Cerebellar cortex (tissue), 1 donor: ENCODE results near the gene ORAI2.
"Not testable (repeated sequence)": the region's sequence is repeated elsewhere in the genome, so short reads cannot be mapped to it uniquely, and the experiment has no call there.

Experiments used
- DNase-seq: peaks from one replicate; pipeline ENCODE4 v3.0.0-alpha.2; 2015; ENCODE audit warnings: low spot score

The ORAI2 gene

GRCh38 chr7:102433219-102434038 lies at the start of gene ORAI2:
Gene ORAI2 (plus strand): TSS chr7:102433575. CDS start chr7:102438957, 5,382 bp downstream.
- DNase-seq = peak; percentile 57

GRCh38 chr7:102387064-102387463 lies 46.3 kb upstream of the ORAI2 start:
- DNase-seq = no peak

DNA sequence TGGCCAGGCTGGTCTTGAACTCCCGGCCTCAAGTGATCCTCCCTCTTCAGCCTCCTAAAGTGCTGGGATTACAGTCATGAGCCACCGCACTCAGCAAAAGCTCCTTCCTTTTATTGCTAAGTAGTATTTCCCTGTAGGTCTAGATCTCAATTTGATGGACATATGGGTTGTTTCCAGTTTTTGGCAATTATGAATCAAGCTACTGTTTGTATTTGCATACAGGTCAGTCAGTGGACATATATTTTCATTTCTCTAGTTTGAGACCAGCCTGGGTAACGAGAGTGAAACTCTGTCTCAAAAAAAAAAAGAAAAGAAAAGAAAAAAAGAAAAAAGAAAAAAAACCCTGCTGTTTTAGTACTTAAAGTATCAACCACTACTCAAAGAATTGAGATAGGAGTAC lies 43.6 kb upstream of the ORAI2 start:
- no peak for DNase-seq

- peak; percentile 84 for DNase-seq
Measured at GRCh38 chr7:102390697-102391484, 42.5 kb upstream of the ORAI2 start.

DNA sequence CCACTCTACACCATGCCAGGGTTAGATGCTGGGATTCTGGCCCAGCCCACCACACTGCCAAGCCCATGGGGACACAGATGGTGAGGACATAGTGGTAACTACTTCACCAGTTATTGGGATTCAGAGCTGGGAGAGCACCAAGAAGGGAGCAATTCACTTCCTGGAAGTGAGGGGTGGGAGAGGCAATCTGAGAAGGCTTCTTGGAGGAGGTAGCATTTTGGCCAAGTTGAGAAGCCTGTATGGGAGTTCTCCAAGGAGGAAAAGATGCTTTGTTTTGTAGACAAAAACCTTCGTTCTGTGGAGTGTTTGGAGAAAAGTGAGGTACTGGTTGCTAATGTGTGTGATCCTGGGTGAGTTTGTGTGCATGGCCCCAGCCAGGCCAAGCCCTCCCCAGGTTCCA lies 41.0 kb upstream of the ORAI2 start:
- no peak for DNase-seq

- DNase-seq = no peak
Measured at GRCh38 chr7:102393467-102393866, 39.9 kb upstream of the ORAI2 start.

DNA sequence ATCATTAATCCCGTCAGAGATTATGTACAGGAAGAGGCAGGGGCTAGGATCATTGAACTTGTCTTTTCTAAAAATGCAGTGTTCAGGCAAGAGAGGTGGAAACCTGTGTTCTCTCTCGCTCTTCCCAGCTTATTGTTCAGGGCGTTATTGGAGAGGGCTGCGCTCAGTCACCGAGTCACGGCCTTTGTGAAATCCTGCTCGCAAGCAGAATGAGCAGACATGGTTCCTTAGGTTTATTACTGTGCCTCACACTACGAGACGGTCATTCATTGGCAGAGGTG lies 37.8 kb upstream of the ORAI2 start:
- no peak for DNase-seq

DNA sequence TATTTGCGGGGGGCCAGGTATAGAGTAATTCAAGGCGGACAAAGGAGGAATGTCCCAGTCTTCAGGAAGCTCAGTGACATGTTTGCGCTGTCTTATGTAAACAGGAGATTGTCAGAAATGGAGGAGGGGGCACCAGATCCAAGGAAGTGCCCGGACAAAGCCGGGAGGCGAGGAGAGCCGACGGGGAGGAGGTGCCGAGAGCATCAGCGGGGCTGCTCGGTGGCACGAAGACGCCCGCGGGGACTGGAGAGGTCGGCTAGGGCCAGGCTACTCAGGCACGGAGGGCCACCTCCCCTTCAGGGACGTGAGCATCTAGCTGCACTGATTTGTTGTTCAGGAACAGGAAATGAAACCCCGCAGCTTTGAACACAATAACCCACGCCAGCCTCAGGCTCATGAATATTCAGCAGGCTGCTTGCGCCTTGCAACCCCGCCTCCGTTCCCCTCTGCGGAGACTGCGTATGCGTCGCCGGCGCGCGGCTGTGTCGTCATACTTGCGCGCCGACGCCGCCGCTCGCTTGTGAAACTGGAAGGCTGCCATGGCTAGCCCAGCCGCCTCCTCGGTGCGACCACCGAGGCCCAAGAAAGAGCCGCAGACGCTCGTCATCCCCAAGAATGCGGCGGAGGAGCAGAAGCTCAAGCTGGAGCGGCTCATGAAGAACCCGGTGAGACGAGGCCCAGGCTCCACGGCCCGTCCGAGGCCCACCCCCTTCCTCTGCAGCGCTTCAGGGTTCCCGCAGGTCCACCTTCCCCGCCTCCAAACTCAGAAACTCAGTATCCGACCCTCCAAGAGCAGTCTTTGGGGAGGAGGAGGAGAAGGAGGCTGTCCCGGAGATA lies 37.3 kb upstream of the ORAI2 start, which contains the start of gene PRKRIP1:
Gene PRKRIP1 (plus strand): TSS at position 491 of the 837 bp plus-strand sequence. CDS start 49 bp downstream, at position 540.
- peak; percentile 98 for DNase-seq

GRCh38 chr7:102396710-102397019 lies 36.7 kb upstream of the ORAI2 start:
- no peak for DNase-seq

DNA sequence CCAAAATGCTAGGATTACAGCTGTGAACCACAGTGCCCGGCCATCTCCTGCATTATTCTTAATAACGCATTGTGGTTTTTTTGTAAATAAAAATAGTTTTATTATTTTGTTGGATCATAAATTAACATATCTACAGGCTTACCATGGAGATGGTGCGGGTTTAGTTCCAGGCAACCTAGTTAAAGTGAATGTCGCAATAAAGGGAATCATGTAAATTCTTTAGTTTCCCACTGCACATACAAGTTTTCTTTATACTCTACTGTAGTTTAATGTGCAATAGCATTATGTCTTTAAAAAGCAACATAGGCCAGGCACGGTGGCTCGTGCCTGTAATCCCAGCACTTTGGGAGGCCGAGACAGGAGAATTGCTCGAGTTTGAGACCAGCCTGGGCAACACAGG lies 34.8 kb upstream of the ORAI2 start:
- no peak for DNase-seq

- DNase-seq = no peak
Measured at GRCh38 chr7:102400360-102400759, 33.0 kb upstream of the ORAI2 start.

GRCh38 chr7:102403563-102403962 lies 29.8 kb upstream of the ORAI2 start:
- DNase-seq = no peak

- peak; percentile 79 for DNase-seq
Measured at GRCh38 chr7:102404005-102404861, 29.1 kb upstream of the ORAI2 start.

DNA sequence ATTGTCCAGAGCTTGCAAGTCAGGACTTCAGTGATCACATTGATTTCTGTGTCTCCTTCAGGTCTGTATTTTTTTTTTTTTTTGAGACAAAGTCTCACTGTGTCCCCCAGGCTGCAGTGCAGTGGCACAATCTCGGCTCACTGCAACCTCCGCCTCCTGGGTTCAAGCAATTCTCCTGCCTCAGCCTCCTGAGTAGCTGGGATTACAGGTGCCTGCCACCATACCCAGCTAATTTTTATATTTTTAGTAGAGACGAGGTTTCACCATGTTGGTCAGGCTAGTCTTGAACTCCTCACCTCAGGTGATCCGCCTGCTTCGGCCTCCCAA lies 28.6 kb upstream of the ORAI2 start:
- not testable (repeated sequence) for DNase-seq

- DNase-seq = no peak
Measured at GRCh38 chr7:102407910-102408309, 25.5 kb upstream of the ORAI2 start.

DNA sequence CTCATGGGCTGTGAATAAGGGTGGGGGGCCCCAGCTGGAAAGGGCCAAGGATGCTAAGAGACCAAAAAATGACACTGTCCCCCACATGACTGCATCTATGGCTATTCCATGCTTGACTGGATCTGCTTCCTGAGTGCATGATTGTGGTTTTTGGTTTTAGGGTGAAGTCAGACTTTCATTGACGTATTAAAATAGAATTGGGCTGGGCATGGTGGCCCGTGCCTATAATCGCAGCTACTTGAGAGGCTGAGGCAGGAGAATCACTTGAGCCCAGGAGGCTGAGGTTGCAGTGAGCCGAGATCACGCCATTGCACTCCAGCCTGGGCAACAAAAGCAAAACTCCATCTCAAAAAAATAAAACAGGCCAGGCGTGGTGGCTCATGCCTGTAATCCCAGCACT lies 24.8 kb upstream of the ORAI2 start:
- DNase-seq = not testable (repeated sequence)

DNA sequence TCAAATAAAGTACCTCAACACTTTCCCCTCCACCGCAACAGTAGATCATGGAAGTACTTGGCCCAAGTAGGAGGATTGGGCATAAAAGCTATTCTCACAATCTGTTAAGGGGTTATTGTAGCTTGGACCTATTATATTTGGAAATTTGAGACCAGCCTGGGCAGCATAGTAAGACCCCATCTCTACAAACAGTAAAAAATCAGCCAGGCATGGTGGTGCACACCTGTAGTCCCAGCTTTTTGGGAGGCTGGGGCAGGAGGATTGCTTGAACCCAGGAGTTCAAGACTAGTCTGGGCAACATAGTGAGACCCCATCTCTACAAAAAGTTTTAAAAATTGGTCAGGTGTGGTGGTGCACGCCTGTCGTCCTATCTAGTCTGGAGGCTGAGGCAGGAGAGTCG lies 24.0 kb upstream of the ORAI2 start:
- no peak for DNase-seq

DNA sequence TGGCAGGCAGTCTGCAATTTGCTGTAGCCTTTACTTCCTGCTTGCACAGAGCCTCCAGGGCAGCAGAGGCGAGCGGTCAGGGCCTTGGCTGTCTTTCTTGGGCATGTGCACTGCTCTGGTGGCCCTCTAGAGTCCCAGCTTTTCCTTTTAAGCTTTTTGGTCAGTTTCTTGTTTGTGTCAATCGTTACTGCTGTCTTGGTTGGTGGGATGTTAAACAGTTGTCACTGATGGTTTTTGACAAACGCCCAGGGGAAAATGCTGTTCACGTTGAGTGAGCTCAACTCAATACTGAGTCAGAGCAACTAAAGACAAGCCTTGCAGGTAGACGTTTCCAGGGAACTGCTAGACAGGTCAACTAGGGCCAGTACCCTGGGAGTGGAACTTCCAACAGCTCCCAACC lies 23.3 kb upstream of the ORAI2 start:
- no peak for DNase-seq

DNA sequence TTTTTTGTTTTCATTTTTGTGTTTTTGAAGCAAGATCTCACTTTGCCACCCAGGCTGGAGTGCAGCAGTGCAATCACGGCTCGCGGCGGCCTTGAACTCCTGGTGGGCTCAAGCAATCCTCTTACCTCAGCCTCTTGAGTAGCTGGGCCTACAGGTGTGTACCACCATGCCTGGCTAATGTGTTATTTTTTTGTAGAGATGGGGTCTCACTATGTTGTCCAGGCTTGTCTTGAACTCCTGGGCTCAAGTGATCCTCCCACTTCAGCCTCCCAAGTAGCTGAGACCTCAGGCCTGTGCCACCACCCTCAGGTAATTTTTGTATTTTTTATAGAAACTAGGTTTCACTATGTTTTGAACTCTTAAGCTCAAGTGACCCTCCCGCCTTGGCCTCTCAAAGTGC lies 22.5 kb upstream of the ORAI2 start:
- DNase-seq = no peak

DNA sequence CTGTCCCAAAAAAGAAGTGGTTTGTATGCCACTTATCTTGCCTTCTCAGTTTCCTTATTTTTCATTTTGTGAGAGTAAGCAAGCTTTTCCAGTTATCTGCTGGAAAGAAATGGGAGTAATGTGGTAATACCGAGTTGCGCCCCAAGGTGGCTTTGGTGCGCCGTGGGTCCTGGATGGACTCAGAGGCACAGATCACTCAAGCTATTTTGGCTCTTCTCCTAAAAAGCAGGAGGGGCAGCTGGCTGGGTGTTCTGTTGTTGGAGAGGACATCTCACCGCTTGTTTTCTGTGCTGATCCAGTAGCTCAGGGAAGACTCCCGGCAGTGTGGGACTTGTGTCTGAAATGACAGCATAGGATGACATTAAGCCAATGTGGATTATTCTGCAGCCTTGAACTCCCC lies 20.8 kb upstream of the ORAI2 start:
- peak; percentile 97 for DNase-seq

DNA sequence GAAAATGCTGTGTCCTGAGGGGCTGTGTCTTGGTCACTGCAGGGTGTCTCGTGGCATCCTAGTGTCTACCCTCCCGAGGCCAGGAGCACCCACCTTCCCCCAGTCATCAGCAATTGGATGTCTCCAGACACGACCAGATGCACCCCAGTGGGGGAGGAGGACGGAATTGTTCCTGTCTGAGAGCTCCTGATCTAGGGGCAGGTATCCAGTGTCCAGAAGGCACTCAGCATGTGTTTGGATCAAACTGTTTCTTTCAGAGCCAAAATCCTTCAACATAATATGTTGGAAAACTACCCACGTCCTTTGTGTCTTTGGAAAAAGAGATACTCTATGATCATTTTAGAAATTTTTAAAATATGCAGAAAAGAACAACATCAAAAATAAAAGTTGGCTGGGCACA lies 20.3 kb upstream of the ORAI2 start:
- DNase-seq = peak; percentile 96

GRCh38 chr7:102413611-102414010 lies 19.8 kb upstream of the ORAI2 start:
- peak; percentile 59 for DNase-seq
